ENCODE measurements around the gene PARP12. TPM values are rescaled to one million over a fixed set of nuclear protein-coding genes. Genes with fewer than 3 reads are reported as not detected.

The PARP12 gene
- total RNA-seq, 1 experiment from 2014 or later: 5.0 TPM

DNA sequence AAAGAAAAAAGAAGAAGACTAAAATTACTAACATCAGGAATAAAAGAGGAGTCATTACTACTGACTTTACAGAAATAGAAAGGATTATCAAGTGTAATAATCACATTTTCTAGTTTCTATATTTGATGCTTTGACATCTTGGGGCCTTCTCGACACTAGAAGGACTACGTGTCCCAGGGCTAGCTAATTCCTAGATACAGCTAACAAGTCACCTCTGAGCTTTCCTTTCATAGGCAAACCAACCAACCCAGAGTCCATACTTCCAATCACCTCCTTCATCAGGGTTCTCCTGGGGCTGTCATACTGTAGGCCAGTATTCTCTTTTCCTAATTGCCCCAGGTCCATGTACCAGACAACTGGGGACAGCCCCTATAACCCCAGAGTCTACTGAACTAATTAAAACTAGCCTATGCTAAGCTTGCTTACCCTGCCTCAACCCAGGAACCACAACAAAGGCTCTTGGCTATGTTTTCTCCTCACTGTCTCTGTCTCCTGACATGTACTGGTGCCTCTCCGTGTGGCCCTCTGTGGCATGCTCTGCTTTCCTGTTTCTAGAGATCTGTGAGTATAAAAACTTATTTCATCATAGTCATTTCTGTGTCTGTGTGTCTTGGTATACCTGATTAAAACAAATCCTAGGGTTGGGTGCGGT is 6.7 kb upstream of the PARP12 start:
- Histone ChIP-seq H3K4me3 (ENCODE audit: insufficient read depth, low read depth, low read length) (no peak overlapping the region), H3K36me3 (replicated peaks; ENCODE audit: control insufficient read depth, insufficient read depth, low read length) (no peaks in the 10 kb centered on the region), H3K27me3 (ENCODE audit: control insufficient read depth, insufficient read depth, low read length) (no peaks in the 10 kb centered on the region)
- DNase-seq: no peak

DNA sequence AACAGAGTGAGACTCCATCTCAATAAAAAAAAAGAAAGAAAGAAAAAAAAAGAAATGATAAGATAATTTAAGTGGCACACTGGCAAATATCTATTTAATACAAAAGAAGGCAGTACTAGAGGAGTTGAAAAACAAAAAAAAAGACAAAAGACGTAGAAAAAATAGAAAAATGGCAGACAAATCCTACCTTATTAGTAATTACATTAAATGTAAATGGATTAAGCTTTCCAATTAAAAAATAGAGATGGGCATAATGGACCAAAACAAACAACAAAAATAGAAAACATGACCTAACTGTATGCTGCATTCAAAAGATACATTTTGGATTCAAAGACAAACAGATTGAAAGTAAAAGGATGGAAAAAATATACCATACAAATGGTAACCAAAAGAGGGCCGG is 5.3 kb upstream of the PARP12 start:
- Histone ChIP-seq H3K4me3 (ENCODE audit: insufficient read depth, low read depth, low read length) (no peak overlapping the region), H3K27me3 (ENCODE audit: control insufficient read depth, insufficient read depth, low read length) (peaks cover 9% of the 10 kb centered on the region), H3K36me3 (replicated peaks; ENCODE audit: control insufficient read depth, insufficient read depth, low read length) (no peaks in the 10 kb centered on the region)
- DNase-seq: no peak

DNA sequence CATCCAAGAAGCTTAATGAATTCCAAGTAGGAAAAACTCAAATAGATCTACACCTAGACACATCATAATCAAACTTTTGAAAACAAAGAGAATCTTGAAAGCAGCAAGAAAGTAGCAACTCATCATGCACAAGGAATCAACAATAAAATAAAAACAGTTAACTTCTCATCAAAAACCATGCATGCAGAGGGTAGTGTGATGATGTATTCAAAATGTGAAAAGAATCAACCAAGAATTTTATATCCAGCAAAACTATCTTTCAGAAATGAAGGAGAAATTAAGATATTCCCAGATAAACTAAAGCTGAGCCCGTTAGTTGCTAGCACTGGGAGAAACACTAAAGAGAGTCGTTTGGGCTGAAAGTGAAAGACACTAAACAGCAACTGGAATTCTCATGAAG is 4.3 kb upstream of the PARP12 start:
- no peak for DNase-seq
- no peaks in the 10 kb centered on the region for H3K36me3 ChIP-seq (replicated peaks; ENCODE audit: control insufficient read depth, insufficient read depth, low read length)
- peaks cover 18% of the 10 kb centered on the region for H3K27me3 ChIP-seq (ENCODE audit: control insufficient read depth, insufficient read depth, low read length)
- H3K4me3 ChIP-seq (ENCODE audit: insufficient read depth, low read depth, low read length): no peak overlapping the region

DNA sequence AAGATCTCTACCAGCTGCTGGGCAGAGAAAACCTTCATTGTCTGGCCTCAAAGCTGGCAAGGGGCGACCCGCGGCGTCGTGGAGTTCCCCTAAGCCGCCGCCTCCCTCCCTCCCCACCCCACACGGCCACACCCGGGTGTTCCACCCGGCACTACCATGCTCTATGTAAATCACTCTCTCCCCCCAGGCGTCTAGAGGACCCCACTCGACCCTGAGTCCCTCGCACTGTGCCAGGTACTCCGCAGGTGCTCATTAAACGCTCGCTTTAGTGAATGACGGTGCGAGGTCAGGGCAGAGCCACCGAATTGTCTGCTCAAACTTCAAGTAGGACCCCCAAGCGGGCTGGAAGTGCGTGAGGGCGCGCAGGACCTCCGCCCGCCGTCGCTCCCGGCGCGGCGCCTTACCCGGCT is 628 bp downstream of the PARP12 start:
- DNase-seq: peak; percentile 70
- H3K27me3 ChIP-seq (ENCODE audit: control insufficient read depth, insufficient read depth, low read length): peaks cover 26% of the 10 kb centered on the region
- no peaks in the 10 kb centered on the region for H3K36me3 ChIP-seq (replicated peaks; ENCODE audit: control insufficient read depth, insufficient read depth, low read length)
- peak overlapping the region; percentile 55 for H3K4me3 ChIP-seq (ENCODE audit: insufficient read depth, low read depth, low read length)

DNA sequence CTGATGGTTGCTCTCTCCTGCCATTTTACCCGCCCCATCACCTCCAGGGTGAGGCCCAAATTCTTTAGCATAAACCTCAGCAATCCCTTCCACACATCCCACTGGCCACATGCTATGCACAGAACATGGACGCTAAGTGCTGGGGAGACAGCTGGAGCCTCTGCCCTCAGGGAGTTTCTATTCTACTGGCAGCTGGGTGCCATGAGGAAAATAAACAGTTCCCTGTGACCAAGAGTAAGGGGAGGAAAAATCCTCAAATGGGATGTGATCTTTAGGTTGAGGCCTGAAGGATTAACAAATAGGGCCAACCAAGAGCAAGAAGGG is 1.2 kb downstream of the PARP12 start:
- no peak for DNase-seq
- H3K4me3 ChIP-seq (ENCODE audit: insufficient read depth, low read depth, low read length): no peak overlapping the region
- no peaks in the 10 kb centered on the region for H3K36me3 ChIP-seq (replicated peaks; ENCODE audit: control insufficient read depth, insufficient read depth, low read length)
- peaks cover 26% of the 10 kb centered on the region for H3K27me3 ChIP-seq (ENCODE audit: control insufficient read depth, insufficient read depth, low read length)

DNA sequence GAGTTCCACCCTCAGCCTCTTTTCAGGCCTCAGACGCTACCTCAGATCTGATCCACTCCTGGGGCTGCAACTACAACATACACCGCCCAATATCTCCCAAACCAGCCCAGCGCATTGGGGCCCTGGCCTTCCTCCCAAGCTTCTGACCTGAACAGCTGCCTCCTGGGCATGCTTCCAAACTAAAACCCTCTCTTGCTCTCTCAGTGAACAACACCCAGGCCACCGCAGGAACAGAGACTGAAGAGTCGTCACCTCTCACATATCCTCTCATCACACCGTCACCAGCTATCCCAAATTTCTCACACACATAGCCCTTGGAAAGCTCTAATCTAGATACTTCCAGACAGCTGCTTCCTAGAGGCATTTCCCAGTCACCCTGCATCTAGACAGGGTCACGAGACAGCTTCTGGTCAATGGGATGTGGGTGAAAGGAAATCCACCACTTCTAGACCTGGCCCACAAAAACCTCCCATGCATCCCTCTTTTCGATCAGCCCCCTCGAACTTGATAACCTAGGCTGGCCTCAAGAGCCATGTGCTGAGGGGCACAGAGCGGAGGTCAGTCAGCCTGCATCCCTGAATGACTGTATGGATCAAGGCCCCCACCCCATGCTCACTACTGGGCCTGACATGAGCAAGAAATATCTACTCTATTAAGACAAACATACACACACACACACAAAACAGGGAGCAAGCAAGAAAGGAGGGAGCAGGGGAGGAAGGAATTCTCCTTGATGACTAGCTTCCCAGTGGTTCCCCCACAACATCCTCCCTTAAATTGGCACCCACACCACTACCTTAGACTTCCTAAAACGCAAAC is 1.8 kb downstream of the PARP12 start:
- no peak overlapping the region for H3K4me3 ChIP-seq (ENCODE audit: insufficient read depth, low read depth, low read length)
- H3K27me3 ChIP-seq (ENCODE audit: control insufficient read depth, insufficient read depth, low read length): peaks cover 26% of the 10 kb centered on the region
- no peak for DNase-seq
- H3K36me3 ChIP-seq (replicated peaks; ENCODE audit: control insufficient read depth, insufficient read depth, low read length): no peaks in the 10 kb centered on the region

DNA sequence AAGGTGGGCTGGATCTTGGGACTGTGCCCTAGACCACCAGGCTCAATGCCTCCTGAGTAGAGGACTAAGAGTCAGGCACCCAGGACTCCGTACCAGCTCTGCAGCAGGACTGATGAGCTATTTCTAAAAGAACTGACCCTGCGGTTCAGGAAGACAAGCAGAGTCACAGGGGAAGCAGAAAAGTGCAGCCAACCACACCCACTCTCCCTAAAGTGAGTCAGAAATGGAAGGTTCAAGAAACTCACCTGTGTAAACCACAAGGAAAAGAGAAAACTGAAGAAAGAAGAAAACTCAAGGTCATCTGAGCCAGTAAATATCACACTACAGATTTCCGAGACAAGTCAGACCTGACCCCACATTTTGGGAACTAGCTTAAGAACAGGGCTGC is 2.5 kb downstream of the PARP12 start:
- Histone ChIP-seq H3K27me3 (ENCODE audit: control insufficient read depth, insufficient read depth, low read length) (peaks cover 26% of the 10 kb centered on the region), H3K4me3 (ENCODE audit: insufficient read depth, low read depth, low read length) (no peak overlapping the region), H3K36me3 (replicated peaks; ENCODE audit: control insufficient read depth, insufficient read depth, low read length) (no peaks in the 10 kb centered on the region)

DNA sequence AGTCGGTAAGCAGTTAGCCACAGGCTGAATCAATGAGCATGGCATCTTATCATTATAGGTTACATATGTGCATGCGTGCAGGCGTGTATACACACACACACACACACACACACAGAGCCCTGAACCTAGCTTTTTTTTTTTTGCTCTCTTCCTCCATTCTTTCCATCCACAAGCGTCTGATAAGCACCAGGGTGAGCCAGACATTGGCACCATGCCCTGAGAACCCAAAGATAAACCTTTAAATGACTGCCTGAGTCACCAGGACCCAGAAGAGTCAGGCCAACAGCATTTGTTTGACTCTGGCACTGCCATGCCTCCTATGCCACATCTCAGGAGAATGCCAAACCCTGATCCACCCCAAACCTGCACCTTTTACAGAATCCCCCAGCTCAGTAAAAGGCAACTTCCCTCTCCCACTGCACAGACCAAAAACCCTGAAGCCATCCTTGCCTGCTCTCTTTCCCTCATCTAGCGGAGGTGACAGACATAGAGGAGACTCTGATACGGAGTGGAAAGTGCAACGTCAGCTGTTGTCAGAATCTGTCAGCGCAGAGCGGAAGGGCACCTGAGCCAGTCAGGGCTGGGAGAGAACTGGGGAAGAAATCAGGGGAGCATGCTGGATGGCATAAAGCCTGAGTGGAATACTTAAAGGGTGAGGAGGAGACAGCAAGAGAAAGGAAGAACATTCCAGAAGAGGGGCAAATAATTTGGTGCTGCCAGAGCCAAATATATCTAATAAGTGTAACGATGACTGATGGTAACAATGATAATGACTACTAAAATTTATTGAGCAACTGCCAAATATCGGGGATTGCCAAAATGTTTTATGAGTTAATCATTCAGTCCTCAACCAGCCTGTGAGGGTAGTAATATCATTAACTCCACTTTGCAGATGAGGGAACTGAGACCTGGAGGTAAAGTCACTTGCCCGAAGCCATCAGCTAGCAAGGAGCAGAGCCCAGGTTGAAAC is 3.2 kb downstream of the PARP12 start:
- Histone ChIP-seq H3K27me3 (ENCODE audit: control insufficient read depth, insufficient read depth, low read length) (peaks cover 26% of the 10 kb centered on the region), H3K36me3 (replicated peaks; ENCODE audit: control insufficient read depth, insufficient read depth, low read length) (no peaks in the 10 kb centered on the region), H3K4me3 (ENCODE audit: insufficient read depth, low read depth, low read length) (no peak overlapping the region)
- no peak for DNase-seq

More for the DNA sequence above, 2.5 kb downstream of the PARP12 start:
- no peak for DNase-seq

DNA sequence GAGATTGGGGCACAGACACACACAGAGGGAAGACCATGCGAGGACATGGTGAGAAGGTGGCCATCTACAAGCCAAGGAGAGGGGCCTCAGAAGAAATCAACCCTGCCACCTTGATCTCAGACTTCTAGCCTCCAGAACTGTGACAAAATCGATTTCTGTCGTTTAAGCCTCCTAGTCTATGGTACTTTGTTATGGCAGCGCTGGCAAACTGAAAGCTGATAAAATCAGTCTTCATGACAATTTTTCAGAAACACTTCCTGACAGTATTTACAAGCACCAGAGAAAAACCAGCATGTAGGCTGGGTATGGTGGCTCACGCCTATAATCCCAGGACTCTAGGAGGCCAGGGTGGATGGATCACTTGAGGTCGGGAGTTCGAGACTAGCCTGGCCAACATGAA is 4.2 kb downstream of the PARP12 start:
- H3K4me3 ChIP-seq (ENCODE audit: insufficient read depth, low read depth, low read length): no peak overlapping the region
- H3K27me3 ChIP-seq (ENCODE audit: control insufficient read depth, insufficient read depth, low read length): peaks cover 22% of the 10 kb centered on the region
- DNase-seq: no peak
- no peaks in the 10 kb centered on the region; the same call in 1 of the 2 replicates for H3K36me3 ChIP-seq (replicated peaks; ENCODE audit: control insufficient read depth, insufficient read depth, low read length)

DNA sequence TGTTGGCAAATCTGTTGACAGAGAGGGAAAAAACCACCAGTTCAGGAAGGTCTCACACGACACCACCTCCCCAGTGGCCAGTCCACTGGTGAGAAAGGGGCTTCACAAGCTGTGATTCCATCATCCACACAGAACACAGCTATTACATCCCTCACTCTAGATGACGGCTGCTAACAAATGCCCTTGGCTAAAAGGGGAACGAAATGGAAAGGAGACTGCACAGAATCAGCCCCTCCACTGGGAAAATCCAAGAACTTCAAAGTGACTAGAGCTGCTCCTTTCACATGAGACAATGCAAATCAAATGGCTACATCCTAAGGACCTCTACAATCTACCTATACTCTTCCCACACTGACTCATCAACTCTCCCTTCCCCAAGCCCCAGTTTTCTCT is 5.6 kb downstream of the PARP12 start:
- H3K27me3 ChIP-seq (ENCODE audit: control insufficient read depth, insufficient read depth, low read length): peaks cover 9% of the 10 kb centered on the region
- DNase-seq: no peak
- H3K36me3 ChIP-seq (replicated peaks; ENCODE audit: control insufficient read depth, insufficient read depth, low read length): no peaks in the 10 kb centered on the region; the same call in 1 of the 2 replicates
- no peak overlapping the region for H3K4me3 ChIP-seq (ENCODE audit: insufficient read depth, low read depth, low read length)

DNA sequence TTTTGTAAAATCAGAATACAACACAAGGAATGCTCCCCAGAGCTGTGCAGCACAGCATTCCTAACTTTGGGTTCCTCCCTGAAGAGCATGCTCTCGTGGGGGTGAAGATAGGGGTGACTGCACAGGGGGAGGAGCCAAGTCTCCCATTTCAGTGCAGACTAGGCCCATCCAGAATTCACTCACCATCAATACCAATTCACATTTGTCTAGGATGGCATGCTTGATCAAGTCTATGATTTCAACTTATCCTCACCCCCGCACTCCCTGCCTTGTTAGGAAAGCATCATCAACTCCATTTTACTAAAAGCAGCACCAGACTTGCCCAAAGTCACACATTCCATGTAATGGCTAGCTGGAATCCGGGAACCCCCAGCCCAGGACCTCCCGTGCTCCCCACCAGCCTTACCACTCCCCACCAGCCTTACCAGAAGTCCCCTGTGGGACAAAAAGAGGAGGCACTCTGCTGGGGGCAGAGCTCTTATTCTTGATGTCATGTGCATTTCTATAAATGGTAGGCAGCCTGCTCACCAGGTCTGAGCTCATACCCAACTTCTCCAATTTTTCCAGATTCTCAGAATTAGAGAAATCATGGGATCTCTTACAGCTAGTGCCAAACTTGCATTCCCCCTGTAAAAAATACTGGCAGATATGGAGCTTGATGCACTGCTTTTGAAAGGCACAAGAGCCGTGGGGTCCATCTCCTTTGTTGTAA is 6.2 kb downstream of the PARP12 start:
- H3K36me3 ChIP-seq (replicated peaks; ENCODE audit: control insufficient read depth, insufficient read depth, low read length): no peaks in the 10 kb centered on the region; the same call in 1 of the 2 replicates
- DNase-seq: no peak
- H3K4me3 ChIP-seq (ENCODE audit: insufficient read depth, low read depth, low read length): no peak overlapping the region
- H3K27me3 ChIP-seq (ENCODE audit: control insufficient read depth, insufficient read depth, low read length): peaks cover 4% of the 10 kb centered on the region; the same call in 1 of the 2 replicates

DNA sequence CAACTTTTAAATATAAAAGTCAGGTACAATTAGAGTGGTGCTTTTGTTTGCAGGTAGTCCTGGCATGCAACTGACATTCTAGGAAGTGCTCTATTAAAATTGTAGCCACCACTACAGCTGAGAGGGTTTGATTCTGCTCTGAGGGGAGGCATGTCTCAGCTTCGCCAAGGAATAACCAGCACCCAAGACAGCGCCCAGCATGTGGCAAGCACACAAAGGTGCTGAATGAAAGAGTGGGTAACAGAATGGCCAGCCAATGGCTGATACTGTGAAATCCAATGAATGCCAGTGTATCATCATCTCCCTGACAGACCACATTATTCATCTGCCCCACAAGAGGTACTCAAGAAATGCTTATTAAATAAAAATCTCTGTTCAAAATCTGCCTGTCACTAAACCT is 6.9 kb downstream of the PARP12 start:
- no peak for DNase-seq
- H3K36me3 ChIP-seq (replicated peaks; ENCODE audit: control insufficient read depth, insufficient read depth, low read length): no peaks in the 10 kb centered on the region; the same call in 1 of the 2 replicates
- no peak overlapping the region for H3K4me3 ChIP-seq (ENCODE audit: insufficient read depth, low read depth, low read length)
- H3K27me3 ChIP-seq (ENCODE audit: control insufficient read depth, insufficient read depth, low read length): no peaks in the 10 kb centered on the region; the same call in 1 of the 2 replicates

DNA sequence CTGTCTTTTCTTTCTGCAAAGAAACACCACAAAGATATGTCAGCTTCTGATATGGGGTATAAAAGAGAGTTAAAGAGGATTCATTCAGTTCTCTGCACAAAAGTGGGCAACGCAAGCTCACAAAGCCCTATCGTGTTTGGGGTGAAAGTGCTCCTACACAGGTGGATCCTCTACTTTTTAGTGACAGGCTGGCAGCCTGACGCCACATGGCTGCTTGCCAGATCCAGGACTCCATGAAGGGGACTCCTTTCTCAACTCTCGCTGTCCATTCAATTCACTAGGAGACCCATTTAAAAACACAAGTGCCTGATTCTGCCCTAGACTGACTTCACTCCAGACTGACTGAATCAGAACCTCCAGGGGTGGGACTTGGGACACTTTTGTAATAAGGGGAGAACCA is 8.0 kb downstream of the PARP12 start:
- Histone ChIP-seq H3K4me3 (ENCODE audit: insufficient read depth, low read depth, low read length) (no peak overlapping the region), H3K27me3 (ENCODE audit: control insufficient read depth, insufficient read depth, low read length) (no peaks in the 10 kb centered on the region), H3K36me3 (replicated peaks; ENCODE audit: control insufficient read depth, insufficient read depth, low read length) (no peaks in the 10 kb centered on the region; the same call in 1 of the 2 replicates)
- DNase-seq: no peak
